ENCODE measurements around the gene RPS16. TPM values are rescaled to one million over a fixed set of nuclear protein-coding genes. Genes with fewer than 3 reads are reported as not detected.
A peak's percentile ranks its signal among the peaks of the same experiment; 100 is the strongest.

RPS16 gene
- total and polyA plus RNA-seq, 9 of the 15 experiments (the other 6 are each of a cell fraction or from before 2014, with no cell fraction given) = 82.6 to 3,671 (median 2,204) TPM

GRCh38 chr19:39480337-39481228 lies 44.8 kb upstream of the RPS16 start, which contains the start of gene TIMM50 (continued):
- TF ChIP-seq, protein P1, sequence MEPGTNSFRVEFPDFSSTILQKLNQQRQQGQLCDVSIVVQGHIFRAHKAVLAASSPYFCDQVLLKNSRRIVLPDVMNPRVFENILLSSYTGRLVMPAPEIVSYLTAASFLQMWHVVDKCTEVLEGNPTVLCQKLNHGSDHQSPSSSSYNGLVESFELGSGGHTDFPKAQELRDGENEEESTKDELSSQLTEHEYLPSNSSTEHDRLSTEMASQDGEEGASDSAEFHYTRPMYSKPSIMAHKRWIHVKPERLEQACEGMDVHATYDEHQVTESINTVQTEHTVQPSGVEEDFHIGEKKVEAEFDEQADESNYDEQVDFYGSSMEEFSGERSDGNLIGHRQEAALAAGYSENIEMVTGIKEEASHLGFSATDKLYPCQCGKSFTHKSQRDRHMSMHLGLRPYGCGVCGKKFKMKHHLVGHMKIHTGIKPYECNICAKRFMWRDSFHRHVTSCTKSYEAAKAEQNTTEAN (CRISPR knock-in tag; IDR thresholded peaks at IDR 0.05) = peak; percentile 49; the same call in 1 of the 2 replicates
- peak; percentile 48 for TF ChIP-seq TCF3 (CRISPR knock-in tag; IDR thresholded peaks at IDR 0.05)
- peak; percentile 54 to 88; a peak in 3 of 4 replicates for TF ChIP-seq RCOR1 (IDR thresholded peaks at IDR 0.05; ENCODE audit: borderline replicate concordance in 1 of 2, low read depth in 2 of 2, low read length in 2 of 2)
- no peak for TF ChIP-seq ZNF311 (CRISPR knock-in tag; IDR thresholded peaks at IDR 0.05)
- peak; percentile 64 for TF ChIP-seq SMARCA4 (IDR thresholded peaks at IDR 0.05)
- TF ChIP-seq GABPB1 (CRISPR knock-in tag; IDR thresholded peaks at IDR 0.05) = peak; percentile 73
- peak; percentile 91 for TF ChIP-seq CREM (IDR thresholded peaks at IDR 0.05; ENCODE audit: low read depth)
- TF ChIP-seq SAP30 (IDR thresholded peaks at IDR 0.05; ENCODE audit: borderline replicate concordance, insufficient read depth, low read depth, low read length, poor library complexity, severe bottlenecking) = peak; percentile 65
- no peak for TF ChIP-seq SRSF3 (IDR thresholded peaks at IDR 0.05; ENCODE audit: insufficient read depth, low read length)
- peak; percentile 61 for TF ChIP-seq NR2C1 (IDR thresholded peaks at IDR 0.05)
- no peak; the same call in 1 of the 2 replicates for TF ChIP-seq NR2C1 (tag; IDR thresholded peaks at IDR 0.05)
- peak; percentile 39 to 62; a peak in 2 of 4 replicates for TF ChIP-seq FOXK2 (conservative IDR thresholded peaks at IDR 0.05 in 1 of 2, IDR thresholded peaks at IDR 0.05 in 1 of 2; ENCODE audit: low read depth in 2 of 2)
- peak; percentile 86 for TF ChIP-seq RBM25 (IDR thresholded peaks at IDR 0.05; ENCODE audit: low read depth, low read length, severe bottlenecking)
- peak; percentile 48; the same call in 1 of the 2 replicates for TF ChIP-seq ZNF384 (IDR thresholded peaks at IDR 0.05; ENCODE audit: low read depth, low read length)
- TF ChIP-seq, protein P2, sequence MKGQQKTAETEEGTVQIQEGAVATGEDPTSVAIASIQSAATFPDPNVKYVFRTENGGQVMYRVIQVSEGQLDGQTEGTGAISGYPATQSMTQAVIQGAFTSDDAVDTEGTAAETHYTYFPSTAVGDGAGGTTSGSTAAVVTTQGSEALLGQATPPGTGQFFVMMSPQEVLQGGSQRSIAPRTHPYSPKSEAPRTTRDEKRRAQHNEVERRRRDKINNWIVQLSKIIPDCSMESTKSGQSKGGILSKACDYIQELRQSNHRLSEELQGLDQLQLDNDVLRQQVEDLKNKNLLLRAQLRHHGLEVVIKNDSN (CRISPR knock-in tag; IDR thresholded peaks at IDR 0.05) = peak; percentile 35; the same call in 1 of the 2 replicates

All from K562 (cell line).